ENCODE results near the gene TENM4. TPM values are rescaled to one million over a fixed set of nuclear protein-coding genes. Genes with fewer than 3 reads are reported as not detected.

The TENM4 gene
- total RNA-seq, 1 experiment from 2014 or later = 9.9 TPM

- Mint-ChIP-seq H3K27ac (ENCODE audit: low read depth, unreplicated experiment) (no peak overlapping the region), H3K9me3 (ENCODE audit: unreplicated experiment) (no peaks in the 10 kb centered on the region), H3K36me3 (ENCODE audit: insufficient read depth, unreplicated experiment) (no peaks in the 10 kb centered on the region), H3K4me1 (ENCODE audit: insufficient read depth, unreplicated experiment) (peaks cover 14% of the 10 kb centered on the region), H3K4me3 (ENCODE audit: unreplicated experiment) (no peak overlapping the region), H3K27me3 (ENCODE audit: insufficient read depth, unreplicated experiment) (no peaks in the 10 kb centered on the region)
- DNase-seq (ENCODE audit: unreplicated experiment) = no peak
- ChIA-PET POLR2A (no interaction called here), CTCF (interaction anchor here (0.6 to 4.2 kb wide), 6 partner anchors 10 to 1508 kb away, joined by 3 to 40 read pairs (median 4); no protein-coding TSS in a partner anchor)
- BruUV-seq (replicated peaks) = no TSS peak
- intact Hi-C loops (cut with micrococcal nuclease) = no loop called here
- no peak for TF ChIP-seq CTCF (IDR thresholded peaks at IDR 0.05; ENCODE audit: unreplicated experiment)
Observed at GRCh38 chr11:78655561-78655960, 785.3 kb downstream of the TENM4 start.

GRCh38 chr11:78654866-78655265 is 786.0 kb downstream of the TENM4 start:
- CTCF ChIA-PET = interaction anchor here (1.4 to 4.2 kb wide), 3 partner anchors 9 to 306 kb away, joined by 5 to 40 read pairs (median 6); no protein-coding TSS in a partner anchor
- no peaks in the 10 kb centered on the region for H3K36me3 Mint-ChIP-seq (ENCODE audit: insufficient read depth, unreplicated experiment)
- no peaks in the 10 kb centered on the region for H3K27me3 Mint-ChIP-seq (ENCODE audit: insufficient read depth, unreplicated experiment)
- no peak overlapping the region for H3K4me3 Mint-ChIP-seq (ENCODE audit: unreplicated experiment)
- no peaks in the 10 kb centered on the region for H3K9me3 Mint-ChIP-seq (ENCODE audit: unreplicated experiment)
- no peak for TF ChIP-seq CTCF (IDR thresholded peaks at IDR 0.05; ENCODE audit: unreplicated experiment)
- no peak for DNase-seq (ENCODE audit: unreplicated experiment)
- POLR2A ChIA-PET = no interaction called here
- intact Hi-C loops (cut with micrococcal nuclease) = no loop called here
- BruUV-seq (replicated peaks) = no TSS peak
- H3K4me1 Mint-ChIP-seq (ENCODE audit: insufficient read depth, unreplicated experiment) = peaks cover 11% of the 10 kb centered on the region
- H3K27ac Mint-ChIP-seq (ENCODE audit: low read depth, unreplicated experiment) = no peak overlapping the region

- TF ChIP-seq CTCF (IDR thresholded peaks at IDR 0.05; ENCODE audit: unreplicated experiment) = no peak
- POLR2A ChIA-PET = no interaction called here
- intact Hi-C loops (cut with micrococcal nuclease) = no loop called here
- BruUV-seq (replicated peaks) = no TSS peak
- Mint-ChIP-seq H3K27me3 (ENCODE audit: insufficient read depth, unreplicated experiment) (no peaks in the 10 kb centered on the region), H3K4me3 (ENCODE audit: unreplicated experiment) (no peak overlapping the region), H3K27ac (ENCODE audit: low read depth, unreplicated experiment) (no peak overlapping the region), H3K36me3 (ENCODE audit: insufficient read depth, unreplicated experiment) (no peaks in the 10 kb centered on the region), H3K9me3 (ENCODE audit: unreplicated experiment) (no peaks in the 10 kb centered on the region), H3K4me1 (ENCODE audit: insufficient read depth, unreplicated experiment) (peaks cover 5% of the 10 kb centered on the region)
- CTCF ChIA-PET = interaction anchor here (1.1 to 4.2 kb wide), 2 partner anchors 8 to 62 kb away, joined by 3 to 40 read pairs; no protein-coding TSS in a partner anchor
- DNase-seq (ENCODE audit: unreplicated experiment) = no peak
Observed at GRCh38 chr11:78654071-78654470, 786.8 kb downstream of the TENM4 start.

GRCh38 chr11:78653294-78653909 is 787.4 kb downstream of the TENM4 start:
- no peak overlapping the region for H3K27ac Mint-ChIP-seq (ENCODE audit: low read depth, unreplicated experiment)

More at GRCh38 chr11:78653294-78653909, 787.4 kb downstream of the TENM4 start:
- POLR2A ChIA-PET = no interaction called here
- Mint-ChIP-seq H3K9me3 (ENCODE audit: unreplicated experiment) (no peaks in the 10 kb centered on the region), H3K27me3 (ENCODE audit: insufficient read depth, unreplicated experiment) (no peaks in the 10 kb centered on the region), H3K4me3 (ENCODE audit: unreplicated experiment) (no peak overlapping the region), H3K4me1 (ENCODE audit: insufficient read depth, unreplicated experiment) (no peaks in the 10 kb centered on the region), H3K36me3 (ENCODE audit: insufficient read depth, unreplicated experiment) (no peaks in the 10 kb centered on the region)
- intact Hi-C loops (cut with micrococcal nuclease) = no loop called here
- no peak for DNase-seq (ENCODE audit: unreplicated experiment)
- CTCF ChIA-PET = interaction anchor here (1.1 to 4.2 kb wide), 2 partner anchors 8 to 63 kb away, joined by 3 to 40 read pairs; no protein-coding TSS in a partner anchor
- BruUV-seq (replicated peaks) = no TSS peak
- TF ChIP-seq CTCF (IDR thresholded peaks at IDR 0.05; ENCODE audit: unreplicated experiment) = no peak

Measured in MCF 10A (cell line).